ENCODE results near the gene DDRGK1.
"Not testable (repeated sequence)": the region's sequence is repeated elsewhere in the genome, so short reads cannot be mapped to it uniquely, and the experiment has no call there.

Gene DDRGK1

GRCh38 chr20:3160418-3160817 lies 44.1 kb downstream of the DDRGK1 start:
- Mint-ChIP-seq H3K36me3 (ENCODE audit: low read depth) (peaks cover 17% of the 10 kb centered on the region), H3K4me3 (peak overlapping the region; percentile 56), H3K9me3 (no peaks in the 10 kb centered on the region), H3K4me1 (ENCODE audit: low read depth) (peaks cover 40% of the 10 kb centered on the region), H3K27me3 (no peaks in the 10 kb centered on the region), H3K27ac (no peak overlapping the region)

GRCh38 chr20:3158968-3159431 lies 45.5 kb downstream of the DDRGK1 start:
- Mint-ChIP-seq H3K9me3 (no peaks in the 10 kb centered on the region), H3K36me3 (ENCODE audit: low read depth) (peaks cover 21% of the 10 kb centered on the region), H3K27me3 (no peaks in the 10 kb centered on the region), H3K27ac (peak overlapping the region; percentile 94), H3K4me1 (ENCODE audit: low read depth) (peaks cover 43% of the 10 kb centered on the region), H3K4me3 (peak overlapping the region; percentile 99)

- Mint-ChIP-seq H3K4me1 (ENCODE audit: low read depth) (peaks cover 49% of the 10 kb centered on the region), H3K27ac (peak overlapping the region; percentile 68), H3K9me3 (no peaks in the 10 kb centered on the region), H3K4me3 (peak overlapping the region; percentile 99), H3K36me3 (ENCODE audit: low read depth) (peaks cover 30% of the 10 kb centered on the region), H3K27me3 (no peaks in the 10 kb centered on the region)
Measured at GRCh38 chr20:3157817-3158216, 46.7 kb downstream of the DDRGK1 start.

- Mint-ChIP-seq H3K27ac (peak overlapping the region; percentile 83), H3K36me3 (ENCODE audit: low read depth) (peaks cover 30% of the 10 kb centered on the region), H3K27me3 (no peaks in the 10 kb centered on the region), H3K4me3 (peak overlapping the region; percentile 99), H3K9me3 (no peaks in the 10 kb centered on the region), H3K4me1 (ENCODE audit: low read depth) (peaks cover 57% of the 10 kb centered on the region)
Measured at GRCh38 chr20:3156811-3157619, 47.5 kb downstream of the DDRGK1 start.

GRCh38 chr20:3152057-3152644 lies 52.3 kb downstream of the DDRGK1 start:
- not testable (repeated sequence) for H3K4me3 Mint-ChIP-seq, H3K27me3 Mint-ChIP-seq, H3K9me3 Mint-ChIP-seq
- Mint-ChIP-seq H3K4me1 (ENCODE audit: low read depth) (peaks cover 68% of the 10 kb centered on the region), H3K36me3 (ENCODE audit: low read depth) (peaks cover 57% of the 10 kb centered on the region), H3K27ac (peak overlapping the region; percentile 57)

GRCh38 chr20:3150908-3151307 lies 53.6 kb downstream of the DDRGK1 start:
- Mint-ChIP-seq H3K4me3 (no peak overlapping the region), H3K36me3 (ENCODE audit: low read depth) (peaks cover 55% of the 10 kb centered on the region), H3K27ac (no peak overlapping the region), H3K4me1 (ENCODE audit: low read depth) (peaks cover 57% of the 10 kb centered on the region), H3K27me3 (no peaks in the 10 kb centered on the region), H3K9me3 (no peaks in the 10 kb centered on the region)

GRCh38 chr20:3146732-3147341 lies 57.6 kb downstream of the DDRGK1 start:
- Mint-ChIP-seq H3K4me3 (no peak overlapping the region), H3K36me3 (ENCODE audit: low read depth) (peaks cover 52% of the 10 kb centered on the region), H3K9me3 (no peaks in the 10 kb centered on the region), H3K27ac (no peak overlapping the region), H3K27me3 (no peaks in the 10 kb centered on the region), H3K4me1 (ENCODE audit: low read depth) (peaks cover 33% of the 10 kb centered on the region)

GRCh38 chr20:3141757-3142156 lies 62.7 kb downstream of the DDRGK1 start:
- no peak overlapping the region for H3K4me3 Mint-ChIP-seq
- H3K4me1 Mint-ChIP-seq (ENCODE audit: low read depth) = no peaks in the 10 kb centered on the region
- H3K27me3 Mint-ChIP-seq = no peaks in the 10 kb centered on the region
- H3K36me3 Mint-ChIP-seq (ENCODE audit: low read depth) = peaks cover 18% of the 10 kb centered on the region
- H3K9me3 Mint-ChIP-seq = no peaks in the 10 kb centered on the region
- no peak overlapping the region for H3K27ac Mint-ChIP-seq

All from stimulated activated naive CD8-positive, alpha-beta T cell treated with anti-CD3 and anti-CD28 coated beads, Interleukin-15, Interleukin-2, amounts not matched to agents 100 ng/mL and 50 ng/mL, for 24 hours (primary cell).